HG03432 (cell line): ENCODE data around the gene MYO10.
"Not testable (repeated sequence)": the region's sequence is repeated elsewhere in the genome, so short reads cannot be mapped to it uniquely, and the experiment has no call there.

Experiments used
- ATAC-seq: cut with Tn5 transposase; IDR thresholded peaks from one replicate; pipeline ENCODE4 v1.9.1; 2021; ENCODE audit warnings: mild to moderate bottlenecking, moderate library complexity; ENCODE audit not compliant: unreplicated experiment

MYO10 gene

DNA sequence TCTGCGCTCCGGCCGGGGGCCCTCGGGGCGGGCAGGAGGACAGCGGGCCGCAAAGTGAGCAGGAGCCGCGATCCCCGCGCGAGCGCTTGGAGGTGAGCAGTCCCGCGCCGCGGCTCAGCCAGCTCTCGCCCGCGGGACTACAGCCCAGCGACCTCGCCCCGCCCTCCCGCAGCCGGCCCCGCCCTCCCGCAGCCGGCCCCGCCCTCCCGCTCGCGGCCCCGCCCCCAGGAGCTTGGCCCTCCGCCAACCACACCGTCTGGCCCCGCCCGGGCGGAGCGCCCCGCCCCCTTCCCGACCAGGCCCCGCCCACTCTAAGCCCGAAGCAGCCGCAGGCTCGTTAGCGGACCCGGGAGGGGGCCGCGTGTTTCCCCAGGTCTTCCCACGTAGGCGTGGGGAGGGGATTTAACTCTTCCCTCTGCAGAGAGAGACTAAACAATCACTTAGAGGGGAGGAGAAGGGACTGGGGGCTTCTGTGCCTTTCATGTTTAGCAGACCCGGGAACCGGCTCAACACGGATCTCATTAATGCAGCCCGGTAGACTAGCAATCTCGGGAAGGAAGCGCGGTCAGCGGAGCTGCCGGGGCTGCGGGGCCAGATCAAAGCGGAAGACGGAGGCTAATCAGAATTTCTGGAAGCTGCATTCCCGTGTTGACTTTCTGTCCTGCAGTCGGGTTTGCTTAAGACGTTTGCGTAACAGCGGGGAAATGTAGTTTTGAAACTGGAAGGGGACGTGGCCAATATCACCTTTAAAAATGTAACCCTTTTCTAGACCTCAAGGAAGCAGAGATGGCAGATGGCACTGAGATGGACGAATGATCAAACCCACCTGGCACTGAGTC lies at the start of gene MYO10:
Gene MYO10, minus strand, starts transcription at position 139 of the 839 bp plus-strand sequence. CDS start 480 bp downstream, outside the sequence.
- peak; percentile 56 for ATAC-seq

DNA sequence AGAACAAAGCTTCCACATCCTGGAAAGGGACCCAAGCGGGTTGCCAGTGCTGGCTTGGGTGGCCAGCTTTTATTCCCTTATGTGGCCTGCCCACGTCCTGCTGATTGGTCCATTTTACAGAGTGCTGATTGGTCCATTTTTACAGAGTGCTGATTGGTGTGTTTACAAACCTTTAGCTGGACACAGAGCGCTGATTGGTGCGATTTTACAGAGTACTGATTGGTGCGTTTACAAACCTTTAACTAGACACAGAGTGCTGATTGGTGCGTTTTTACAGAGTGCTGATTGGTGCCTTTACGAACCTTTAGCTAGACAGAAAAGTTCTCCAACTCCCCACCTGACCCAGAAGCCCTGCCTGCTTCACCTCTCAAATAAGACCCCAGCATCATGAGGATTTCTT lies 49.2 kb upstream of the MYO10 start:
- not testable (repeated sequence) for ATAC-seq

DNA sequence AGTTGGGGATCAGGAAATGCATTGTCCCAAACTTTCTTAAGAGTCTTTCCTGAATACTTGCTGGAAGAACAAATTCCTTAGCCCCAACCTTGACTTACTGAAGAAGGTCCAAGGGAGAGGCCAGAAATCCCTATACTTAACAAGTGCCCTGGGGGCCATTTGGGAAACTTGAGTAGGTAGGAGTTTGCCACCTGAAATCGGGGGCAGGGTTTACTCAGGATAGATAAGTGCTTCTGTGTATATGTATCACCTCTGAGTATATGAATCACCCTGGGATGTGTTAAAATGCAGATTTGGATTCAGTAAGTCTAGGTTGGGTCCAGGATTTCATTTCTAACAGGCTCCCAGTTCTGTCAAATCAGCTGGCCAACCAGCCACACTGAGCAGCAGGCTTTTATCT lies 47.9 kb upstream of the MYO10 start:
- no peak for ATAC-seq

DNA sequence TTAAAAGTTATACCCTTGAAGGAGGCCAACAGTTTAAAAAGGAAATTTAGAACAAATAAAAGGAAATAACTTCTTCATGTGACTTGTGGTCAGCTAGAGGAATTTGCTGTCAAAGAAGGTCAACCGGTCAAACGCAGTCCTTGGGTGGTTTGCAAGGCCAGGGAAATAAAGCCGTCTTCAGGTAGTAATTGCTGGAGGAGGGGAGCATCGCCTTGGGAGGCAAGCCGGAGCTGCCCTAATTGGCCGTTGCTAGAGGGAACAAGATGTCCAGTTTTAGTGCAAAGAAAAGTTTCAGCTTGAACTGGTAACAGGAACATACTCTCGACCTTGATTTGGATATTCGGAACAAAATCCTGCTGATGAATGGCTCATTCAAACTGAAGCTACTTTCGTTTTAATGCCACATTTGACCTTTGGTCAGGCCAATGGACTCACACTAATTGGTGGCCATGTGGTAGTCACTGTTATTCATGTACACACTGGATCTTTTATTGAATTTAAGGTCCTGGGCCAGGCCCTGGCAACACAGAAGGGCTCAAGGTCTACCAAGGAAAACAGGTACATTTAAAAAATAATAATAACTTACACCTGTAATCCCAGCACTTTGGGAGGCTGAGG lies 47.0 kb upstream of the MYO10 start:
- no peak for ATAC-seq

DNA sequence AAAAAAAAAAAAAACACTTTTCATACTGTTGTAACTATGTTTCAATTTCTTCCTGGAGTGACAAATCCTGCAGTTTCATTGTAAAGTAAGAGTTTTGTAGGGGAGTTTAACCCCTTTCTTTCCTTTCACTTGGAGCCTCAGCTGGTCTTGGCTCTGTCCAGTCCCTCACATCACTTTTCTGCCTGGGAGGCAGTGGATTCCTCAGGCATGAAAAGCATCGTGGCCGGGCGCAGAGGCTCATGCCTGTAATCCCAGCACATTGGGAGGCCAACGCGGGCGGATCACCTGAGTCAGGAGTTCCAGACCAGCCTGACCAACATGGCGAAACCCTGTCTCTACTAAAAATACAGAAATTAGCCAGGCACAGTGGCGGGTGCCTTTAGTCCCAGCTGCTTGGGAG lies 45.6 kb upstream of the MYO10 start:
- ATAC-seq, result no peak

DNA sequence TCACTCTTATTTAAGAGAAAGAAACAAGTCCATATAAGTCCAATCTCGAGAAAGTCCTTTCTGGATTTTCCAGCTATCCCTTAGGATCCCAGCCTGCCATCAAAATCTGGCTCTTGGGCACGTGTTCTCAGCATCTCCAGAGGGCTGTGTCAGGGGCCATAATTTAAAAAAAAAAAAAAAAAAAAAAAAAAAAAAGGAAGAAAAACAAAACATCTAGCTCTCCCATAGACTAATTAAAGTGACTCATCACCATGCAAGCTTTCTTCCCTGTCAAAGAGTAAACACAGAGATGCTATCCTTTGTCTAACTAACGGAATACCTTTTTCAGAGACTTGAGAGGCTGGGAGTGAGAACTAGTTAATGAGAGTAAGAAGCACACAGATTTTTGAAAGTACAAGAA lies 44.9 kb upstream of the MYO10 start:
- no peak for ATAC-seq

DNA sequence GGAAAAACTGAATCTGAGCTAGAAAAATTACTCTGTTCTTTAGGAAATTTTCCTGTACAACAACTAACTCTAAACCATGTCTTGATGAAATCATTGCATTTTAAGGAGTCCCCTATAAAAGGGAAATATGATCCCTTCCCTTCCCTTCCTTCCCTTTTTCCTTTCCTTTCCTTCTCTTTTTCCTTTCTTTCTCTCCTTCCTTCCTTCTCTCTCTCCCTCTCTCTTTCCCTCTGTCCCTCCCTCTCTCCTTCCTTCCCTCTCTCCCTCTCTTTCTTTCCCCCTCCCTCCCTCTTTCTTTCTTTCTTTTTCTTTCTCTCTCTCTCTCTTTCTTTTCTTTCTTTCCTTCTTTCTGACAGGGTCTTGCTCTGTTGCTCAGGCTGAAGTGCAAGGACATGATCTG lies 42.2 kb upstream of the MYO10 start:
- no peak for ATAC-seq

DNA sequence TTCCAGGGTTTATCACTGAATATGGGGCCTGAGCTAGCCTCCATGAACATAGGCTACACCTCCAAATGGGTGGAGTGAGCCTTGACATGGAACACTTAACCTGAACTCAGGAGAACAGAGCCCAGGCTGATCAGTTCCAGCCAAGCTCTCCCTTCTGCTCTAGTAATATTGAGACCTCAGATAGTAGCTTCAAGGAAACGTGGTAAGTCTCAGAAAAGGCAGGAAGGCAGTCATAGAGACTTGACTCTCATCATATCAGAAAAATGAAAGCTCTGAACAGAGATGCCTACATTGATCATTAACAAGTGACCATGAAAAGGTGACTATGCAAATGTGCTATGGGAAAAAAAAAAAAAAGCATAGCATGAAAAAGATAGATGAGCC lies 40.5 kb upstream of the MYO10 start:
- peak; percentile 83 for ATAC-seq

DNA sequence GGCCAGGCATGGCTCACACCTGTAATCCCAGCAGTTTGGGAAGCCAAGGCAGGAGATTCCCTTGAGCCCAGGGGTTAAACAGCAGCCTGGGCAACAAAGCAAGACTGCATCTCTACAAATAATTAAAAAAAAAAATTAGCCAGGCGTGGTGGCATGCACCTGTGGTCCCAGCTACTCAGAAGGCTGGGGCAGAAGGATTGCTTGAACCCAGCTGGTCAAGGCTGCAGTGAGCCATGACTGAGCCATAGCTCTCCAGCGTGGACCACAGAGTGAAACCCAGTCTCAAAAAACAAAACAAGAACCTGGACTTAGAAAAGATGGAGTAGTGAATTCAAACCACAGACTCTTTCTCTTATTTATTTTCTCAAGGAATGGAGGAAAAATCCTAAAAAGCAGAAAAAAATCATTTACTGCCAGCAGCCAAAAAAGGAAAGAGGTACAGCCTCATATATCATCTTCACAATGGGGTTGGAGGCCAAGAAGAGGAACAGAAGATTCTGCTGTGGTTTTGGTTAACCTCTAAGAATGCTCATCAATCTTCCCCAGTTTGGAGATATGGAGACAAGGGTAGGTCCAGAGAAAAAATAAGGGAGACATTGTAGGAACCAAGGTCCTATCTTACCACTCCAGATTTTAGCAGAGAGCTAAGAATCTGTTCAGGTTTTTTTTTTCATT lies 40.0 kb upstream of the MYO10 start:
- peak; percentile 87 for ATAC-seq

DNA sequence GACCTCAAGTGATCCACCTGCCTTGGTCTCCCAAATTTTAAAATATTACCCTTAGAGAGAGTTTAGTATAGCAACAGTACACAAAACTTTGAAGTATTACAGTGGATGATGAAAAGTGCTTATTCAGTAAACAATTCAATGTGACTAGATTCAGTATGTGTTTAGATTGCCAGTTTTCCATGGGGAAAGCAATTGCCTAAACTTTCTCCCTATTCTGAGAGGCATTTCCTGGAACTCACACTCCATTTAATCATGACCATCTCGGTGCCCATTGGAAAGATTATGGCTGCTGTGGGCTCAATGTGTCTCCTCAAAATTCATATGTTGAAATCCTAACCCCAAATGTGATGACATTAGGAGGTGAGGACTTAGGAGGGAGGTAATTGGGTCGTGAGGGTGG lies 38.9 kb upstream of the MYO10 start:
- no peak for ATAC-seq

DNA sequence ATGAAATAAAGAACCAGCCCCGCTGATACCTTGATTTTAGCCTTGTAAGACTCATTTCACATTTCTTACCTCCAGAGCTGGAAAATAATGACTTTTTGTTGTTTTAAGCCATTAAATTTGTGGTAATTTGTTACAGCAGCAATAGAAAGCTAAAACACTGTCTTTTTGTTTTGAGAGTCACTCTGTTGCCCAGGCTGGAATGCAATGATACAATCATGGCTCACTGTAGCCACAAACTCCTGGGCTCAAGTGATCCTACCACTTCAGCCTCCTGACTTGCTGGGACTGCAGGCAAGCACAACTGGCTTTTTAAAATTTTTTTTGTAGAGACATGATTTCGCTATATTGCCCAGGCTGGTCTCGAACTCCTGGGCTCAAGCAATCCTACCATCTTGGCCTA lies 34.7 kb upstream of the MYO10 start:
- no peak for ATAC-seq

DNA sequence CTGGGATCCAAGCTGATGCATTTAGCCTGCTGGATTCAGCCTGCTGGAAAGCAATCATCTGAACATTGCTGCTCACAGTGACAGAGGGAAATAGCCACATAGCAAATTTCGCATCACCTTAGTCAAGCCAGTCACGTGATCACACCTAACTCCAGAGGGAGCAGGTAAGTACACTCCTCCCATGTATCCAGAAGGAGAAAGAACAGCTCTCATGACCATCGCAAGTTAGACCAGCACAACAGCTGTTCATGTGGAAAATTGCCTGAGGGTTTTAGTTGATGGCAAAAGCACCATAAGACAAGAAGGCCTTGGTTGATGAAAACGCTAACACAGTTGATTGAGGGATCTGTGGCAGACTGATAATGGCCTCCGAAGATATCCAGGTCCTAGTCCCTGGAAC lies 34.2 kb upstream of the MYO10 start:
- no peak for ATAC-seq

DNA sequence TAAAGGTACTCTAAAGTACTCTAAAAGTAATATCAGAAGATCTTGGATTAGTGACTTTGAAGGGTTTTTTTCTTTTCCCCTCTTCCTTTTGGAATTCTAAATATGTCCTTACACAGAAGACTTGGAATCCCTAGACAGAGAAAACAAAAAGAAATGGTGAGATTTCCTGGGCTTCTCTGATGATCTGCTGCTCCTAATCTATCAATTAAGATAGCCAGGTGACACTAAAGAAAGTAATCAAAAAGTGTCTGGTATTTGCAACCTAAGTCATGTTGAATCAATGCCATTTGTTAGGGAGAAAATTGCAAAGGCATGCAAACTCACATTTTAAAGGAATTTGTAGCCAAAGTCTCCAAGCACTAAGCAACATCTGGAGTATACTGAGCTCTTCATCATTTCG lies 29.5 kb upstream of the MYO10 start:
- no peak for ATAC-seq

DNA sequence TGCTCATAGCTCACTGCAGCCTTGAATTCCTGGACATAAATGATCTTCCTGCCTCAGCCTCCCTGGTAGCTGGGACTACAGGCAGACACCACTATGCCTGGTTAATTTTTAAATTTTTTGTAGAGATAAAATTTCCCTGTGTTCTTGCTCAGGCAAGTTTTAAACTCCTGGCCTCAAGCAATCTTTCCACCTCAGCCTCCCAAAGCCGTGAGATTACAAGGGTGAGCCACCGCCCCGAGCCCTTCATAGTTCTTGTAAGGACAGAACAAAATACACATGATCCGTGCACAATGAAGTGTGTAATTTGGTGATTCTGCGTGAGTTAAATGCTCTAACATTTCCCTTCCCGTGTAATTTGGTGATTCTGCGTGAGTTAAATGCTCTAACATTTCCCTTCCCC lies 27.7 kb upstream of the MYO10 start:
- no peak for ATAC-seq

DNA sequence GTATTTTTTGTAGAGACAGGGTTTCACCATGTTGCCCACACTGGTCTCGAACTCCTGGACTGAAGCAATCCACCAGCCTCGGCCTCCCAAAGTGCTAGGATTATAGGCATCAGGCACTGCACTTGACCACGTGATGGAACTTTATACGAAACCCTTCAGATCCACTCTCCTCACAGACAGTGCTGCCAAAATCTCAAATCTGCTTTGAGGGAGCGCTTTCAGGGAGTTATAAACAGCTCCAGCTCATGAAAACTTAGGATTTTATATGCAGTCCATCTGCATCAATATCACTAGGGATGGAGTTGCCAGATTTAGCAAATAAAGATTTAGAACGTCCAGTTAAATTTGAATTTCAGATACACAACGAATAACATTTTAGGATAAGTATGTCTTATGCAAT lies 25.0 kb upstream of the MYO10 start:
- no peak for ATAC-seq

DNA sequence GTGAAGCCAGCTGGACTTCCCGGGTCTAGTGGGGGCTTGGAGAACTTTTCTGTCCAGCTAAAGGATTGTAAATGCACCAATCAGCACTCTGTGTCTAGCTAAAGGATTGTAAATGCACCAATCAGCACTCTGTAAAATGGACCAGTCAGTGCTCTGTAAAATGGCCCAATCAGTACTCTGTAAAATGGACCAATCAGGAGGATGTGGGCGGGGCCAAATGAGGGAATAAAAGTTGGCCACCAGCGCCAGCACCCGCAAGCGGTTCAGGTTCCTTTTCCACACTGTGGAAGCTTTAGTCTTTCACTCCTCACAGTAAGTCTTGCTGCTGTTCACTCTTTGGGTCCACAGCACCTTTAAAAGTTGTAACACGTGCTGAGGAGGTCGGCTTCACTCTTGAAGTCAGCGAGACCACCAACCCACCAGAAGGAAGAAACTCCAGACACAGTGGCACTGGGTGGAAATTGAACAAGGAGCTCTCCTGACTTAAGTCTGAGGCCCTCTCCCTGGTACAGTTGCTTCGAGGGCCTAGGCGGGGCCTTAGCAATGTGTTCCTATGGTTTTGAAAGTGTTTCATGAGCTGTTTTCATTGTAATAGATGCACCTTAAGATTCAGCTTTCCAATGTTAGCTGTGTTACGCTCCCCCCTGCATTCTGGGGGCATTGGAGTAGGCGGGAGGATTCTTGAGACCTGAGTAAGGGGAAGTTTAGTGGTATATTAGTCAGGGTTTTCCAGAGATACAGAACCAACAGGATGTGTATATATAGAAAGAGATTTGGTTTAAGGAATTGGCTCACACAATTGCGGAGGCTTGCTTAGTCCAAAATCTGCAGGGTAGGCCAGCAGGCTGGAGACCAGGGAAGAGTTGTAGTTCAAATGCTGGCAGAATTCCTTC lies 21.5 kb upstream of the MYO10 start:
- no peak for ATAC-seq

DNA sequence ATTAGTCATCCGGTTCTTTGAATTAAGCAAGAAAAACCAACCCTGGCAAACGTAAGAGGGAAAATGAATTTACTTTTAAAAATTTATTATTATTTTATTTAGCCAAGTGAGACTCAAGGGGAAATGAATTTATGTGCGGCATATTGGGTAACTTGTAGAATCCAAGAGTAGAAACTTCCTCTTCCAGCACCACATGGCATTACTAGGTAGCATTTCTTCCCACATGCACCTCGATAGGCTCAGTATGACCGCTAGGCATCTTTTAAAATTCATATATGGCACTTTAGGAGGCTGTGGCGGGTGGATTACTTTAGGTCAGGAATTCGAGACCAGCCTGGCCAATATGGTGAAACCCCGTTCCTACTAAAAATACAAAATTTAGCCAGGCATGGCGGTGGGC lies 17.6 kb upstream of the MYO10 start:
- ATAC-seq, result no peak

DNA sequence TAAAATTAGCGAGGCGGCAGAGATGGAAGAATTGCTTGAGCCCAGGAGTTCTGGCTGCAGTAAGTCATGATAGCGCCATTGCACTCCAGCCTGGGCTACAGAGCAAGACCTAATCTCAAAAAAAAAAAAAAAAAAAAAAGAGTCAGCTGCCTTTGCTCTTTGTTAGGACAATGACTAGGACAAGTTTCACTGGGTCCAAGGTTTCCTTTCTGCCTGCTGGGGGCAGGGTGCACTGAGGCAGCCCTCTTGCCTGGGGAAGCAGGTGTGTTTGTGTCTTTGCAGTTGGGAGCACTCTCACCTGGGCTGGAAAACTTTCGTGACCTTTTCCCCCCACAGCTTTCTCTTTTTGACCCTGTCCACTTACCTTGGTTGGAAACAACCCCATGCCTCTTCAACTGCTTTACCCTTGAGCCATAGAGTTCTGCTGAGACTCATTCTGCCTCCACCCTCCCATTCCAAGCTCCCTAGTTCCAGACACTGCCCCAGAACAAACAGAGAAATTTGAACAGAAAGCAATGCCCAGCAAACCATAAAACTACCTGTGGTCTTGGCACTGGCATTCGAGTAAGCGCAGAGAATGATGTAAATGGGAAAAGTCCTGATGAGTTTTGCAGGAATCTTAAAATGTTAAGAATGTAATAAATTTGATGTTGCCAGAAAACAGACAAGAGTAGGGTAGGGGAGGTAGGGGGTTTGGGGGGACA lies 17.0 kb upstream of the MYO10 start:
- no peak for ATAC-seq

DNA sequence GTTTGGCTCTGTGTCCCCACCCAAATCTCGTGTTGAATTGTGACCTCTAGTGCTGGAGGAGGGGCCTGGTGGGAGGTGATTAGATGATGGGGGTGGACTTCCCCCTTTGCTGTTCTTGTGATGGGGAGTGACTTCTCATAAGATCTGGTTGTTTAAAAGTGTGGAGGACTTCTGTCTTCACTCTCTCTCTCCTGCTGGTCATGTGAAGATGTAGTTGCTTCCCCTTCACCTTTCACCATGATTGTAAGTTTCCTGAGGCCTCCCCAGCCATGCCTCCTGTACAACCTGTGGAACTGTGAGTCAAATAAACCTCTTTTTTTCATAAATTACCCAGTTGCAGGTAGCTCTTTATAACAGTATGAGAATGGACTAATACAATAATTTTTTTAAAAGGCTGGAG lies 10.6 kb upstream of the MYO10 start:
- ATAC-seq, result no peak

DNA sequence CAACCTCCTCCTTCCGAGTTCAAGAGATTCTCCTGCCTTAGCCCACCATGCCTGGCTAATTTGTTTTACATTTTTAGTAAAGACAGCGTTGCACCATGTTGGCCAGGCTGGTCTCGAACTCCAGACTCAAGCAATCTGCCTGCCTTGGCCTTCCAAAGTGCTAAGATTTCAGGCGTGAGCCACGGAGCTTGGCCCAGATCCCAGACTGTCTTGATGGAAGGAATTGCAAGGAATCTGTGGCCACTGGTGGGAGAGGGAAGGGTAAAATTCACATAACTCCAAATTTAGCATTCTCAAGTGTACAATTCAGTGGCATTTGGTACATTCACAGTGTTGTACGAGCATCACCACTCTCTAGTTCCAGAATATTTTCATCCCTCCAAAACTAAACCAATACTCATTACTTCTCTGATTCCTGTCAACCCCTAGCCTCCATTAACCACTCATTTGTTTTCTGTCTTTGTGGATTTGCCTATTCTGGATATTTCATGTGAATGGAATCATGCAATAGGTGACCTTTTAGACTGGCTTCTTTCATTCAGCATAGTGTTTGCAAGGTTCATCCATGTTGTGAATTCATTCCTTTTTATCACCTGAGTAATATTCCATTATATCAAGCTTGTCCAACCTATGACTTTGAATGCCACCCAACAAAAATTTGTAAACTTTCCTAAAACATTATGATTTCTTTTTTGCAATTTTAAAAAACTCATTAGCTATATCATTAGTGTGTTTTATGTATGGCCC lies 8.9 kb upstream of the MYO10 start:
- no peak for ATAC-seq
